NCI-H1105 treated with DMSO at 0.1 percent for 48 hours (cell line): ENCODE results near the gene AP3S1.

Experiments
- DNase-seq: peaks from one replicate; lab custom pipeline; 2025; lab: John Stamatoyannopoulos, UW

The AP3S1 gene

GRCh38 chr5:115940080-115940810, 98.5 kb downstream of the AP3S1 start:
- no peak for DNase-seq

DNA sequence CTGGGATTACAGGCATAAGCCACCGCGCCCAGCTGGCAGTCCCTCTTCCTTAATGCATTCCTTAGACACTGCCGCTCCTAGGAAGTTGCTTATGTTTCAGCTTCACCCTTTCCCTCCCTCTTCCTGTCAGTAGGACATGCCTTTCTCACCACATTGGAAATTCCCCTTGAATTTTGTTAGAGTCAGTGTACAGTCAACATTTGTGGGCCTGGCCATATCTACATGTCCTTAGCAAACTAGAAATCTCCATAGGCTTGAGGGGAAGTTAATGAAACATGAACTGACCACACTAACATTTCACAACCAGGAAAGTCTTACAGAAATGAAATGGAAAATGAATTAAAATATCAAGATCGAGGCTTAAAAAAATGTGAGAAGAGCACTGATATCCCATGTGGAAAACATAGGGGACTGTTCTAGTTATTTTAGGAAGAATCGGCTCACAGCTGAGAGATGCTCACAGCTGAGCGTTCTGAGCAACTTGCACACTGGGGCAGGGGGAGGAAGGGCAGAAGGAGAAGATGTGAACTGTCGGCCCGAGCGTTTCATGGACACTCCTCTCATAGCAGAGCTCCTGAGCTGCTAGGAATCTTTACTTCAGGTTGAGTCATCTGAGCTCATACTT, 99.4 kb downstream of the AP3S1 start:
- DNase-seq, result no peak

GRCh38 chr5:115944501-115944900, 102.8 kb downstream of the AP3S1 start:
- DNase-seq, result no peak

DNA sequence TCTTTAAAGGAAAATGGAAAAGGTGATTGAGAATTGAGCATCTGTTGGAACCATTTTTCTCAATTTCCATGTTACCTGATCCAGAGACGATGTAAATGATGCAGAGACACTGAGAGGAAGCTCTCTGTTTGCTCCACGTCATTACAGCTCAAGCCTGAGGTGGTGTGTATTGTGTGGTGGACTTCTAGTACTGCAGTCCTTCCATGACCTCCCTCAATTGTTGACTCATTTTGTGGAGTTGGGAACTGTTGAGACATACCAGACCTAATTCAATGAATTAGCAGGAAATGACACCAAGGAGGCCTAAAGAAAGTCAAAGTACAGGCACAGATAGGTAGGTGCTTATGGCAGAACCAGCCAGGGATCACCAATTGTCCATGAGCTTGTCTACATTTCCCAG, 104.9 kb downstream of the AP3S1 start:
- no peak for DNase-seq

GRCh38 chr5:115947260-115947659, 105.5 kb downstream of the AP3S1 start:
- no peak for DNase-seq

- no peak for DNase-seq
Observed at GRCh38 chr5:115948091-115948534, 106.4 kb downstream of the AP3S1 start.

- DNase-seq, result no peak
Observed at GRCh38 chr5:115949096-115949495, 107.4 kb downstream of the AP3S1 start.

- DNase-seq, result peak; percentile 70
Observed at GRCh38 chr5:115952588-115952987, 110.9 kb downstream of the AP3S1 start.

- no peak for DNase-seq
Observed at GRCh38 chr5:115954144-115954543, 112.4 kb downstream of the AP3S1 start.

GRCh38 chr5:115956957-115957356, 115.2 kb downstream of the AP3S1 start:
- no peak for DNase-seq

- DNase-seq, result no peak
Observed at GRCh38 chr5:115961381-115962238, 119.9 kb downstream of the AP3S1 start.

GRCh38 chr5:115962239-115962564, 120.5 kb downstream of the AP3S1 start, which contains the start of gene LVRN:
Gene LVRN (plus strand): TSS chr5:115962475. CDS start chr5:115962618, 143 bp downstream.
- no peak for DNase-seq

DNA sequence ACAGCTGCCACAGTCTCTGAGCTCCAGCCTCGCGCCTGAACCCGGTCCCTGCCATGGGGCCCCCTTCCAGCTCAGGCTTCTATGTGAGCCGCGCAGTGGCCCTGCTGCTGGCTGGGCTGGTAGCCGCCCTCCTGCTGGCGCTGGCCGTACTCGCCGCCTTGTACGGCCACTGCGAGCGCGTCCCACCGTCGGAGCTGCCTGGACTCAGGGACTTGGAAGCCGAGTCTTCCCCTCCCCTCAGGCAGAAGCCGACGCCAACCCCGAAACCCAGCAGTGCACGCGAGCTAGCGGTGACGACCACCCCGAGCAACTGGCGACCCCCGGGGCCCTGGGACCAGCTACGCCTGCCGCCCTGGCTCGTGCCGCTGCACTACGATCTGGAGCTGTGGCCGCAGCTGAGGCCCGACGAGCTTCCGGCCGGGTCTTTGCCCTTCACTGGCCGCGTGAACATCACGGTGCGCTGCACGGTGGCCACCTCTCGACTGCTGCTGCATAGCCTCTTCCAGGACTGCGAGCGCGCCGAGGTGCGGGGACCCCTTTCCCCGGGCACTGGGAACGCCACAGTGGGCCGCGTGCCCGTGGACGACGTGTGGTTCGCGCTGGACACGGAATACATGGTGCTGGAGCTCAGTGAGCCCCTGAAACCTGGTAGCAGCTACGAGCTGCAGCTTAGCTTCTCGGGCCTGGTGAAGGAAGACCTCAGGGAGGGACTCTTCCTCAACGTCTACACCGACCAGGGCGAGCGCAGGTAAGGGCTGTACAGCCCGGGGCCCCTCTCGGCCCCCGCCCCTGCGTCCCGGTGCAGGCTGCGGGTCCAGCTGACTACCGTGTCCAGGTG, 121.0 kb downstream of the AP3S1 start:
- no peak for DNase-seq

DNA sequence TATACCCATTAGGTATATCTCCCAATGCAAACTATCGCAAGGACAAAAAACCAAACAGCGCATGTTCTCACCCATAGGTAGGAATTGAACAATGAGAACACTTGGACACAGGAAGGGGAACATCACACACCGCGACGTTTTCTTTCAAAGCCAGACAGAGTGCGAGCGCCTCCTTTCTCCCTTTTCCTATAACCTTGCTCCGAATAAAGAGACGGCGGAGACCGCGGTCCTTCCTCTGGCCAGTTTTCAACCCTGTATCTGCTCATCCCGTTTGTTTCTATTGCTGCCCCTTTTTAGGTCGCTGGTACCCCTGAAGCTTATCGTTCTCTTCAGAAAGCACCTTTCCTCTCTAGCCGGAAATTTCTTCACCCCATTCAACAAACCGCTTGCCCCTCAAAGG, 121.8 kb downstream of the AP3S1 start:
- no peak for DNase-seq
